ENCODE data around the gene SMAP2. TPM values are rescaled to one million over a fixed set of nuclear protein-coding genes. Genes with fewer than 3 reads are reported as not detected.
"Not testable (repeated sequence)": the region's sequence is repeated elsewhere in the genome, so short reads cannot be mapped to it uniquely, and the experiment has no call there.

Gene SMAP2
- total RNA-seq, 3 donors from 2014 or later (not counting 1 experiment from before 2014, with no cell fraction given): 95.0 to 136 (median 127) TPM

GRCh38 chr1:40341491-40342380 lies 31.8 kb upstream of the SMAP2 start:
- no peak for ATAC-seq
- intact Hi-C loops (cut with micrococcal nuclease): no loop called here

GRCh38 chr1:40342381-40342717 lies 31.2 kb upstream of the SMAP2 start:
- ATAC-seq; H3K9me3 ChIP-seq (ENCODE audit: control insufficient read depth, insufficient read depth, low read length); H3K27me3 ChIP-seq (ENCODE audit: control insufficient read depth, insufficient read depth, low read length); H3K4me3 Mint-ChIP-seq; H3K4me3 ChIP-seq (ENCODE audit: low read length); H3K36me3 ChIP-seq (ENCODE audit: control insufficient read depth, insufficient read depth, low read length); H3K27me3 Mint-ChIP-seq (ENCODE audit: low read depth in 2 of 2); H3K27ac ChIP-seq (ENCODE audit: low read length); intact Hi-C loops (cut with micrococcal nuclease); H3K36me3 Mint-ChIP-seq; H3K9me3 Mint-ChIP-seq; DNase-seq: not testable (repeated sequence)
- peaks cover 18% of the 10 kb centered on the region for H3K4me1 ChIP-seq (ENCODE audit: control insufficient read depth, insufficient read depth, low read length)
- peaks cover 6 to 11% of the 10 kb centered on the region in 2 donors for H3K4me1 Mint-ChIP-seq
- 97% methylated on average over 3 of the region's 3 CpGs for WGBS (ENCODE audit: insufficient coverage)
- H3K27ac Mint-ChIP-seq: peak overlapping the region in 1 of 2 donors; percentile 17

More at GRCh38 chr1:40341491-40342380, 31.8 kb upstream of the SMAP2 start:
- H3K4me3 ChIP-seq (ENCODE audit: low read length): no peak overlapping the region
- Mint-ChIP-seq H3K36me3 (no peaks in the 10 kb centered on the region), H3K4me3 (no peak overlapping the region), H3K4me1 (peaks cover 6 to 11% of the 10 kb centered on the region in 2 donors), H3K27ac (peak overlapping the region in 1 of 2 donors; percentile 17), H3K9me3 (no peaks in the 10 kb centered on the region), H3K27me3 (ENCODE audit: low read depth in 2 of 2) (peaks cover 0 to 6% of the 10 kb centered on the region in 2 donors)
- H3K36me3 ChIP-seq (ENCODE audit: control insufficient read depth, insufficient read depth, low read length): no peaks in the 10 kb centered on the region
- peak in 1 of 2 donors; percentile 29 for DNase-seq
- peaks cover 18% of the 10 kb centered on the region for H3K4me1 ChIP-seq (ENCODE audit: control insufficient read depth, insufficient read depth, low read length)
- no peaks in the 10 kb centered on the region for H3K27me3 ChIP-seq (ENCODE audit: control insufficient read depth, insufficient read depth, low read length)
- 60% methylated on average over 4 of the region's 6 CpGs for WGBS (ENCODE audit: insufficient coverage)
- TF ChIP-seq CTCF (IDR thresholded peaks at IDR 0.05): no peak
- no peaks in the 10 kb centered on the region for H3K9me3 ChIP-seq (ENCODE audit: control insufficient read depth, insufficient read depth, low read length)
- no peak overlapping the region for H3K27ac ChIP-seq (ENCODE audit: low read length)

- intact Hi-C loops (cut with micrococcal nuclease): no loop called here
- peaks cover 11% of the 10 kb centered on the region for H3K4me1 ChIP-seq (ENCODE audit: control insufficient read depth, insufficient read depth, low read length)
- no peaks in the 10 kb centered on the region for H3K36me3 ChIP-seq (ENCODE audit: control insufficient read depth, insufficient read depth, low read length)
- 33% methylated on average over 6 of the region's 6 CpGs for WGBS (ENCODE audit: insufficient coverage)
- Mint-ChIP-seq H3K4me1 (peaks cover 0 to 4% of the 10 kb centered on the region in 2 donors), H3K36me3 (no peaks in the 10 kb centered on the region), H3K9me3 (no peaks in the 10 kb centered on the region), H3K27ac (no peak overlapping the region), H3K4me3 (no peak overlapping the region), H3K27me3 (ENCODE audit: low read depth in 2 of 2) (peaks cover 0 to 3% of the 10 kb centered on the region in 2 donors)
- H3K4me3 ChIP-seq (ENCODE audit: low read length): no peak overlapping the region
- no peak overlapping the region for H3K27ac ChIP-seq (ENCODE audit: low read length)
- H3K27me3 ChIP-seq (ENCODE audit: control insufficient read depth, insufficient read depth, low read length): no peaks in the 10 kb centered on the region
- DNase-seq (peak in 1 of 2 donors; percentile 55), ATAC-seq (peak in 2 of 3 donors; percentile 37 to 52)
- TF ChIP-seq CTCF (IDR thresholded peaks at IDR 0.05): no peak
- H3K9me3 ChIP-seq (ENCODE audit: control insufficient read depth, insufficient read depth, low read length): no peaks in the 10 kb centered on the region
Observed at GRCh38 chr1:40344597-40344996, 28.9 kb upstream of the SMAP2 start.

- no peaks in the 10 kb centered on the region for H3K36me3 Mint-ChIP-seq
- no peak for DNase-seq
- peaks cover 4% of the 10 kb centered on the region for H3K4me1 ChIP-seq (ENCODE audit: control insufficient read depth, insufficient read depth, low read length)
- no peak overlapping the region for H3K4me3 ChIP-seq (ENCODE audit: low read length)
- no peaks in the 10 kb centered on the region for H3K27me3 Mint-ChIP-seq (ENCODE audit: low read depth in 2 of 2)
- H3K4me1 Mint-ChIP-seq: no peaks in the 10 kb centered on the region
- no peak overlapping the region for H3K4me3 Mint-ChIP-seq
- ATAC-seq: no peak
- WGBS (ENCODE audit: insufficient coverage): 79% methylated on average over 2 of the region's 2 CpGs
- H3K27ac ChIP-seq (ENCODE audit: low read length): no peak overlapping the region
- no peaks in the 10 kb centered on the region for H3K9me3 Mint-ChIP-seq
- H3K27me3 ChIP-seq (ENCODE audit: control insufficient read depth, insufficient read depth, low read length): no peaks in the 10 kb centered on the region
- intact Hi-C loops (cut with micrococcal nuclease): no loop called here
- H3K9me3 ChIP-seq (ENCODE audit: control insufficient read depth, insufficient read depth, low read length): no peaks in the 10 kb centered on the region
- TF ChIP-seq CTCF (IDR thresholded peaks at IDR 0.05): no peak
- H3K27ac Mint-ChIP-seq: no peak overlapping the region
- no peaks in the 10 kb centered on the region for H3K36me3 ChIP-seq (ENCODE audit: control insufficient read depth, insufficient read depth, low read length)
Observed at GRCh38 chr1:40350391-40350790, 23.1 kb upstream of the SMAP2 start.

Measured in natural killer cell (primary cell).